ENCODE results near the gene RELT.

Gene RELT

GRCh38 chr11:73342633-73343032 is 33.6 kb upstream of the RELT start:
- H3K27ac ChIP-seq = peak overlapping the region; percentile 38
- TF ChIP-seq CTCF (conservative IDR thresholded peaks at IDR 0.05) = no peak; the same call in 1 of the 2 replicates
- no peak for TF ChIP-seq ZFX (IDR thresholded peaks at IDR 0.05)

DNA sequence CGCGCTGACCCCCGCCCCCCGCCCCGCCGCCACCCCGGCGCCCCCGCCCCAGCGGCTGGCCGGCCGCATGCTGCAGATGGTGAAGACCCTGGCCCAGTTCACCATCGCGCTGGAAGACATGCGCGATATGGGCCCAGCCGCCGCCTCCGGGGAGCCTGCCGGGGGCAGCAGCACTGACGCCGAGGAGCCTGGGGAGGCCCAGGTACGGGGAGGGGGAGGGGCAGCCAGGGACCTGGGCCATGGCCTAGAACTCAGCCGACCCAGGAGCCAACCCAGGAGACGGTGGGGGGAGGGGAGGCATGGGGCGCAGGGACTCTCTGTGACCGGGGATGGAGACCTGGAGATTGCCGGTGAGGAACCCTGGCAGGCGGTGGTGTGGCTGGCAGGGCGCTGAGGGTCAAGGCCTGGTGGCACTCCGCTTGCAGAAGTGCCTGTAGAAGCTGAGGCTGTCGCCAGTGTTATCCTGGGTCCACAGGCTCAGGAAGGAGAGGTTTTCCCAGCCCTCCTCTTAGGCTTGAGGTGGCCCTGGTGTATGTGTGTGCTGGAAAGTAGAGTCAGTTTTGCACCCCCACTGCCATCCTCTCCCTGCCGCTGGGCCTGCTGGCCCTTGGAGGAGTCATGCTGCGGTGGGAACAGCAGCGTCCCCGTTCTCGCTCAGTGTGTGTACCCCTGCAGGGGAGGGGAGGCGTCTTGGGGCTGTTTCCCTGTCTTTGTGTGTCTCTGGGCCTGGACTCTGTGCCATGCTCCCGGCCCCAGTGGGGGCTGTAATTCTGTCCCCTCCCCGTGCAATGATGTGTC is 32.9 kb upstream of the RELT start:
- no peak for TF ChIP-seq ZFX (IDR thresholded peaks at IDR 0.05)
- TF ChIP-seq CTCF (conservative IDR thresholded peaks at IDR 0.05) = no peak
- peak overlapping the region; percentile 38 for H3K27ac ChIP-seq

- no peak overlapping the region for H3K27ac ChIP-seq
- TF ChIP-seq CTCF (conservative IDR thresholded peaks at IDR 0.05) (no peak), ZFX (IDR thresholded peaks at IDR 0.05) (no peak)
Measured at GRCh38 chr11:73344191-73344607, 32.0 kb upstream of the RELT start.

DNA sequence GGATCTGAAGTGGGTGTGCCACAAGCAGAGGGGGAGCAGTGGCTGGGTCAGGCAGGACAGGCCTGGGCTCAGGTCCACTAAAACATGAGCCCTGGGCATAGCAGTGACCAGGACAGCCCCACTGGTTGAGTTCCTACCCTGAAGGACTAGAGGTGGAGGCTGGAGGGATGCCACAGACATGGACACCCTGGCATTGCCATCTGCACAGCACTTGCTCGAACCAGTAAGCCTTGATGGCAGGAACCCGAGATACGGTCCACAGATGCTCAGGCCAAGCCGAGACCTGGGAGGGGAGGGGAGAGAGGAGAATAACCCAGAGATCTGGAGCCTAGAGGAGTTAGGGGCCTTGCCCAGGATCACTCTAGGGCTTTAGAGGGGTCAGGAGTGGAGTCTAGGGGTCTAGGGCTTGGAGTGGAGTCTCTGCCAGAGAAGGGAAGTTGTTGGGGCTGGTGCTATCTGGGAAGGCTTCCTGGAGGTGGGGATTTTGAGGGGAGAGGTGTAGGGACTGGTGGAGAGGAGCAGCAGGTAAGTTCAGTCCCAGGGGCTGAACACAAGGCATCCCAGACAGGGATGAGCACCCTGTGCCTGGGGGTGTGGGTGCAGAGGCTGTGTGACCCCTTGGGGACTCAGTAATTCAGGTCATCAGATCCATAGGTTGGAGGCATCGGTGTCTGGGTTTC is 30.6 kb upstream of the RELT start:
- H3K27ac ChIP-seq = no peak overlapping the region
- TF ChIP-seq ZFX (IDR thresholded peaks at IDR 0.05) (no peak), CTCF (conservative IDR thresholded peaks at IDR 0.05) (no peak)

GRCh38 chr11:73346186-73346935 is 29.8 kb upstream of the RELT start:
- TF ChIP-seq ZFX (IDR thresholded peaks at IDR 0.05) (no peak), CTCF (conservative IDR thresholded peaks at IDR 0.05) (no peak)

DNA sequence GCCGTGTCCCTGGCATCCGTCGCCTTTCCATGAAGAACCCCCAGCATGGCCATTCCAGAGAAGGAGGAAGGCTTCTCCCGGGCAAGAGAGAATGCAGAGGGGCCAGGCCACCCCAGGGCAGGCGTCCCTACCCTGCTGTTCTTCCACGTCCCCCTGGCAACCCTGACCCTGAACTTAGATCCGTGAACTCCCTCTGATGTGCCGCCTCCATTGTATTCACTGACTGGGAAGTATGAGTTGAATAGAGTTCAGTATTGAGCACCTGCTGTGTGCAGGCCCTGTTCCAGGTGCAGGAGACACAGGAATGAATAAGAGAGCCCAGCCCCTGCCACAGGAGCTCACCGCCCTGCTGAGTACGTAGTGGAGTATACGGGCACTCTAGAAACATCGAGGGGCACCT is 29.1 kb upstream of the RELT start:
- H3K27ac ChIP-seq = no peak overlapping the region
- TF ChIP-seq ZFX (IDR thresholded peaks at IDR 0.05) = no peak
- TF ChIP-seq CTCF (conservative IDR thresholded peaks at IDR 0.05) = no peak

More at GRCh38 chr11:73346186-73346935, 29.8 kb upstream of the RELT start:
- no peak overlapping the region for H3K27ac ChIP-seq

All from C4-2B (cell line).